HCT116 (cell line): Measurements from ENCODE around the gene ANXA3. TPM values are rescaled to one million over a fixed set of nuclear protein-coding genes. Genes with fewer than 3 reads are reported as not detected.

ENCODE experiments used
- ATAC-seq: fragments of 200-7000 bp; cut with Tn5 transposase; 2 replicates; pipeline ENCODE4 v1.9.1; 2020; ENCODE audit warnings: mild to moderate bottlenecking, moderate library complexity
- BruUV-seq: library from RNA; stranded (reverse); fragments of 400-500 nt; replicated peaks from 2 replicates; lab custom pipeline; 2021; lab: Mats Ljungman, UMichigan
- CTCF ChIA-PET: fragments of 300-600 bp; sonication (Branson Sonifier 250); formaldehyde crosslinking; loops from one replicate; lab custom pipeline; 2021; ENCODE audit warnings: antibody characterized with exemption; lab: Charles Lee
- POLR2A ChIA-PET: fragments of 300-600, 350-600 bp; sonication (Branson Sonifier 250); formaldehyde crosslinking; loops from one replicate; lab custom pipeline; 2021; ENCODE audit warnings: antibody characterized with exemption; lab: Charles Lee
- RAD21 ChIA-PET, 2 experiments: fragments of 300-600 bp; sonication (Branson Sonifier 250); formaldehyde crosslinking; loops; one replicate each; lab custom pipeline; 2023; ENCODE audit warnings: low total read pairs in 2 of 2; ENCODE audit not compliant: uncharacterized antibody in 2 of 2, unreplicated experiment in 2 of 2, low non-redundant PET in 1 of 2; lab: Charles Lee
- DNase-seq: peaks from one replicate; pipeline ENCODE4 v3.0.0-alpha.2; 2010; ENCODE audit warnings: low read depth, low spot score
- H2AFZ ChIP-seq: fragments of 200-600 bp; shearing (Covaris generic), sonication (generic); 2 replicates; pipeline ENCODE4 v1.6.1; 2017; ENCODE audit warnings: low read depth, mixed run types, mixed read lengths, antibody characterized with exemption, low read length; ENCODE audit not compliant: poor library complexity, severe bottlenecking
- H3K27ac ChIP-seq: 2 replicates; pipeline ENCODE4 v1.5.1; 2012; ENCODE audit warnings: low read depth, low read length
- H3K27me3 ChIP-seq: fragments of 200-600 bp; sonication (generic); 2 replicates; pipeline ENCODE4 v1.6.1; 2016; ENCODE audit warnings: mixed run types, low read length, mixed read lengths; ENCODE audit not compliant: insufficient read depth
- H3K36me3 ChIP-seq, 2 experiments: fragments of 200-500 bp in 1 of 2; fragments of 200-600 bp in 1 of 2; sonication (Bioruptor generic) in 1 of 2; sonication (generic) in 1 of 2; 2 replicates each; pipeline versions ENCODE4 v1.5.1 to v1.6.1; 2014 to 2016; ENCODE audit warnings: low read length in 2 of 2, inconsistent platforms in 1 of 2, mixed read lengths in 1 of 2, mixed run types in 1 of 2; ENCODE audit not compliant: insufficient read depth in 2 of 2, control insufficient read depth in 1 of 2
- H3K4me1 ChIP-seq, 2 experiments: fragments of 200-600 bp in 1 of 2; sonication (generic) in 1 of 2; 2 replicates each; pipeline versions ENCODE4 v1.5.1 to v1.6.1; 2012 to 2017; ENCODE audit warnings: low read length in 2 of 2, inconsistent platforms in 1 of 2, mild to moderate bottlenecking in 1 of 2, mixed read lengths in 1 of 2, mixed run types in 1 of 2, moderate library complexity in 1 of 2; ENCODE audit not compliant: insufficient read depth in 2 of 2, control insufficient read depth in 1 of 2
- H3K4me2 ChIP-seq: fragments of 200-600 bp; sonication (generic); 2 replicates; pipeline ENCODE4 v1.6.1; 2017; ENCODE audit warnings: mixed run types, low read length, mixed read lengths
- H3K4me3 ChIP-seq, 2 experiments: fragments of 200-600 bp in 1 of 2; sonication (generic) in 1 of 2; replicated peaks in 1 of 2; 2 replicates each; pipeline ENCODE4 v1.5.1; 2011 to 2016; ENCODE audit warnings: low read length in 2 of 2, control low read depth in 1 of 2, low read depth in 1 of 2, mild to moderate bottlenecking in 1 of 2, mixed read lengths in 1 of 2, mixed run types in 1 of 2
- H3K79me2 ChIP-seq: fragments of 200-600 bp; sonication (generic); 2 replicates; pipeline ENCODE4 v1.6.1; 2017; ENCODE audit warnings: mild to moderate bottlenecking, mixed run types, low read length, moderate library complexity, mixed read lengths; ENCODE audit not compliant: insufficient read depth
- H3K9ac ChIP-seq: fragments of 200-600 bp; sonication (generic); 2 replicates; pipeline ENCODE4 v1.6.1; 2016; ENCODE audit warnings: low read length, mixed read lengths
- H3K9me2 ChIP-seq: fragments of 200-600 bp; sonication (generic), shearing (Covaris generic); 2 replicates; pipeline ENCODE4 v1.6.1; 2017; ENCODE audit warnings: mixed run types, mild to moderate bottlenecking, moderate library complexity; ENCODE audit not compliant: insufficient read depth
- H3K9me3 ChIP-seq, 2 experiments: fragments of 200-500 bp in 1 of 2; fragments of 200-600 bp in 1 of 2; sonication (Bioruptor generic) in 1 of 2; sonication (generic) in 1 of 2; 2 replicates each; pipeline ENCODE4 v1.6.1; 2014 to 2017; ENCODE audit warnings: low read length in 2 of 2, mixed read lengths in 2 of 2, inconsistent platforms in 1 of 2, low read depth in 1 of 2, mild to moderate bottlenecking in 1 of 2, mixed run types in 1 of 2, moderate library complexity in 1 of 2; ENCODE audit not compliant: control insufficient read depth in 1 of 2, insufficient read depth in 1 of 2
- H4K20me1 ChIP-seq: fragments of 200-600 bp; sonication (generic), shearing (Covaris generic); 2 replicates; pipeline ENCODE4 v1.6.1; 2017; ENCODE audit warnings: mixed run types, mild to moderate bottlenecking, moderate library complexity; ENCODE audit not compliant: insufficient read depth
- ATF3 ChIP-seq: IDR thresholded peaks from 2 replicates; pipeline ENCODE4 v1.6.1; 2012
- CBX3 ChIP-seq: IDR thresholded peaks from 2 replicates; pipeline ENCODE4 v1.6.1; 2012; ENCODE audit warnings: low read depth
- ELF1 ChIP-seq: IDR thresholded peaks from 2 replicates; pipeline ENCODE4 v1.6.1; 2012; ENCODE audit warnings: low read depth, borderline replicate concordance
- EZH2 ChIP-seq: fragments of 200-600 bp; sonication (generic); IDR thresholded peaks from 2 replicates; pipeline ENCODE4 v1.6.1; 2017; ENCODE audit warnings: antibody characterized with exemption, mixed run types
- FOSL1 ChIP-seq: IDR thresholded peaks from 2 replicates; pipeline ENCODE4 v1.6.1; 2012; ENCODE audit warnings: low read depth
- JUND ChIP-seq: IDR thresholded peaks from 2 replicates; pipeline ENCODE4 v1.6.1; 2012
- POLR2AphosphoS5 ChIP-seq: IDR thresholded peaks from 2 replicates; pipeline ENCODE4 v1.6.1; 2011; ENCODE audit warnings: mild to moderate bottlenecking, low read depth, low read length, moderate library complexity
- RAD21 ChIP-seq: IDR thresholded peaks from 2 replicates; pipeline ENCODE4 v1.6.1; 2012; ENCODE audit warnings: low read depth, mild to moderate bottlenecking
- REST ChIP-seq: IDR thresholded peaks from 2 replicates; pipeline ENCODE4 v1.6.1; 2012; ENCODE audit warnings: low read depth
- SIN3A ChIP-seq: IDR thresholded peaks from 2 replicates; pipeline ENCODE4 v1.6.1; 2012; ENCODE audit warnings: low read depth
- YY1 ChIP-seq: IDR thresholded peaks from 2 replicates; pipeline ENCODE4 v1.6.1; 2011; ENCODE audit warnings: low read length, low read depth, moderate library complexity, mild to moderate bottlenecking; ENCODE audit not compliant: insufficient replicate concordance; ENCODE audit errors: extremely low read depth
- ZBTB33 ChIP-seq: IDR thresholded peaks from 2 replicates; pipeline ENCODE4 v1.6.1; 2011; ENCODE audit warnings: mild to moderate bottlenecking, low read length, moderate library complexity; ENCODE audit not compliant: insufficient replicate concordance; ENCODE audit errors: extremely low read depth
- ZNF274 ChIP-seq: fragments of 200-500 bp; sonication (Bioruptor generic); IDR thresholded peaks from 2 replicates; pipeline ENCODE4 v1.6.1; 2014; ENCODE audit warnings: mild to moderate bottlenecking, low read depth, low read length, inconsistent platforms
- intact Hi-C: fragments of 100-400 bp; cut with micrococcal nuclease; formaldehyde crosslinking; loops from 2 replicates; pipeline ENCODE4 v1.10.0; 2022
- total RNA-seq: library from RNA; stranded (reverse); gene quantifications from one replicate; pipeline ENCODE4 v1.2.1, GENCODE V29; 2021; ENCODE audit not compliant: unreplicated experiment

The ANXA3 gene
- total RNA-seq, 1 experiment from 2014 or later, result 158 TPM

GRCh38 chr4:78608684-78609083 lies 57.1 kb downstream of the ANXA3 start:
- Histone ChIP-seq H3K4me3 (no peak overlapping the region), H3K27me3 (no peaks in the 10 kb centered on the region), H4K20me1 (0 out of 2 replicates have a peak, but pooled peaks cover 3% of the 10 kb centered on the region), H3K9me2 (no peaks in the 10 kb centered on the region), H3K79me2 (no peaks in the 10 kb centered on the region), H3K4me2 (no peak overlapping the region), H3K9me3 (no peaks in the 10 kb centered on the region), H3K4me1 (no peaks in the 10 kb centered on the region), H3K27ac (no peak overlapping the region), H2AFZ (no peak overlapping the region), H3K36me3 (peaks cover 2 to 57% of the 10 kb centered on the region in 2 experiments; a peak in 3 of 4 replicates), H3K9ac (no peak overlapping the region)
- ChIA-PET CTCF (no interaction called here), POLR2A (no interaction called here), RAD21 (no interaction called here)
- DNase-seq, result no peak
- BruUV-seq, result no TSS peak
- no peak for ATAC-seq
- intact Hi-C loops, result no loop called here
- TF ChIP-seq SIN3A (no peak), RAD21 (no peak), ZBTB33 (no peak), ELF1 (no peak), POLR2AphosphoS5 (no peak), JUND (no peak), REST (no peak), FOSL1 (no peak), EZH2 (no peak), YY1 (no peak), ATF3 (no peak), CBX3 (no peak), ZNF274 (no peak)
